ENCODE measurements around the gene OAT.

The OAT gene

DNA sequence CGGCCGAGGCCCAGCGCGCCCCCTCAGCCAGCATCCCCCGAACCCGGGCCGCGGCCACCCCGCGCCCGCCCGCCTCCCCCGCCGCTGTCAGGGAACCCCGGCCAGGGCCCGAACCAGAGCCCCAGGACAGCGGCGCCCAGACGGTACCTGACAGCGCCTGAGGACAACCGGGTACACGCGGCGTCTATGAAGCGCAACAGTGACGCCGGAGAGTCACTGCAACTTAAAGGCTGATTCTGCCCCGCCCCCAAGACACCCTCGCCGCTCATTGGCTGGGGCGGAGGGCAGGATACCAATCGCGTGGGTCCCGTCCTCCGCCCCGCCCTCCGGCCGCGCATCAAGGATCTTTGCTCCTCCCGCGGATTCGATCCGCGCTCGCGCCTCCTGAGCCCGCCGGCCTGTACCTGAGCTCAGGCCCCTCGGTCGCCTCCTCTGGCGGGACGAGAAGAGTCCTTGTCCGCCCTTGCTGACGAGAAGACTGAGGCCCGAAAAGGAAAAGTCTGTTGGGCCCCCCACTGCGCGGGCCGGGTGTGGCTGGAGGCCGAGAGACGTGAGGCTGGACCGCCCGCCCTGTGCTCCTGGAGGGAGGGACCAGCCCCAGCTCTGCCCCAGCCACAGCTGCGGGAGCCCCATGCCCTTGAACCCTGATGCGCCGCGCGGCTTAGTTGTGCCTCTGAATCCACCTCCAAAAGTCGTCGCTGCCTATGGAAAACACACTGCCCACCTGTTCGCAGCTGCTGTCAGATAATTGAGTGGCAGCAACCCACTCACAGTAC is at the start of gene OAT:
TSS of gene OAT (minus strand) at position 198 of the 776 bp plus-strand sequence. CDS start 6,752 bp downstream, outside the sequence.
- peak; percentile 83 to 92 (median 88) for DNase-seq (ENCODE audit: low read depth in 3 of 3, low spot score in 1 of 3)

- no peak for DNase-seq (ENCODE audit: low read depth in 3 of 3, low spot score in 1 of 3)
Observed at GRCh38 chr10:124467165-124467564, 48.4 kb upstream of the OAT start.

DNA sequence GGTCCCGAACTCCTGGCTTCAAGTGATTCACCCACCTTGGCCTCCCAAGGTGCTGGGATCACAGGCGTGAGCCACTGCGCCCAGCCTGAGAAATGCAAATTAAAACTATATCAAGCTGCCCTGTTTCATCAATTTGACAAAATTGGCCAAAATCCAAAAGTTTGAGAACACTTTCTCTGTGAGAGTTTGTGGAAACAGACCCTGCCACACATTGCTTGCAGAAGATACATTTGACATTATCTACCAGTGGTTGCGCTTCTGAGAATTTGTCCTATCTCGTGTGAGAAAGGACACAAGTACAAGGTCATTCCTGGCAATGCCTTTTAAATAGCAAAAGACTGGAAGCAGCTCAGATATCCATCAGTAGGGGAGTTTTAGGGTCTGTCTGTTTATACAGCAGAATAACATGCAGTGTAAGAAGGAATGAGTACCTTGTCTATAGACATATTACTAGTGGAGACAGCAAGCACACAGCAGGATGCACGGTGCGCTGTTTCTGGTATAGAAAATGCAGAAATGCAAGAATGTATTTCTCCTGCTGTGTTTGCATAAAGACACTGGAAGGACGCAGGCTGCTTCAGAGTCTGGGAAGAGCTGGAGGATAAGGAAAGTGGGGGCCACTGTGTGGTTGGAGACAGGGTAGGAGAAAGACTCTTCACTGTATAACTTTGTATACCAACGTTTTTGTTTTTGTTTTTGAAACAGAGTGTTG is 47.2 kb upstream of the OAT start:
- DNase-seq (ENCODE audit: low read depth in 3 of 3, low spot score in 1 of 3), result no peak

DNA sequence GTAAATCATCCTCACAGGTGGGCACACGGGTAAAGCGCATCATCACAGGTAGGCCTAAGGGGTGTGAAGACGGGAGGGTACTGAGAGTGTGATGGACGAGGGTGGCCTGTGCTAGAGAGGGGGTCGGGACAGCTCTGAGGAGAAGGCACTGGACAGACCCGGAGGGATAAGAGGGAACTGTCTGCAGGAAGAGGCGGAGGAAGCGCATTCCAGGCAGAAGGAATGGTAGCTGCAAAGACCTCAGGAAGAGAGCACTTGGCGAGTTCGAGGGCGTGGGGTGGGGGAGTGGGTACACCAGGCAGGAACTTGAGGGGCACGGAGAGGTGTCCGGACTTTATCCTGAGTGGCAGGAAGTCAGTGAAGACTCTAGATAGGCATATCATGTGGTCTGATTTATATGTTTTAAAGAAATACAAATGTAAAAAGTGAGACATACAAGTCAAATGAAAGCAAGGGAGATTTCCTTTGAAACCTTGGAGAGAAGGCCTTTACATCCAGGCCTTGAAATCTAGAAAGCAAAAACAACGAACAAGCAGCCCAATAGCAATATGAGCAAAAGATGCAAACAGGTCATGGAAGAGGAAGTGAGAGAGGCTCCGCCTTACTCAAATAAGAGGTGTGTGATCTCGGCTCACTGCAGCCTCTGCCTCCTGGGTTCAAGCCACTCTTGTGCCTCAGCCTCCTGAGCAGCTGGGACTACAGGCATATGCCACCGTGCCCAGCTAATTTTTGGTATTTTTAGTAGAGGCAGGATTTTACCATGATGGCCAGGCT is 46.5 kb upstream of the OAT start:
- no peak for DNase-seq (ENCODE audit: low read depth in 3 of 3, low spot score in 1 of 3)

- DNase-seq (ENCODE audit: low read depth in 3 of 3, low spot score in 1 of 3), result no peak
Observed at GRCh38 chr10:124464028-124464965, 45.6 kb upstream of the OAT start.

GRCh38 chr10:124462348-124462695 is 43.6 kb upstream of the OAT start:
- no peak for DNase-seq (ENCODE audit: low read depth in 3 of 3, low spot score in 1 of 3)

GRCh38 chr10:124461642-124462347 is 43.1 kb upstream of the OAT start, which contains the start of gene LHPP:
Gene LHPP, plus strand, starts transcription at chr10:124461823. Its CDS starts 40 bp downstream, at chr10:124461863.
- peak; percentile 54 to 80 (median 65) for DNase-seq (ENCODE audit: low read depth in 3 of 3, low spot score in 1 of 3)

- DNase-seq (ENCODE audit: low read depth in 3 of 3, low spot score in 1 of 3), result no peak
Observed at GRCh38 chr10:124460144-124460543, 41.4 kb upstream of the OAT start.

- no peak for DNase-seq (ENCODE audit: low read depth in 3 of 3, low spot score in 1 of 3)
Observed at GRCh38 chr10:124459395-124459794, 40.7 kb upstream of the OAT start.

- DNase-seq (ENCODE audit: low read depth in 3 of 3, low spot score in 1 of 3), result no peak
Observed at GRCh38 chr10:124458889-124459288, 40.2 kb upstream of the OAT start.

DNA sequence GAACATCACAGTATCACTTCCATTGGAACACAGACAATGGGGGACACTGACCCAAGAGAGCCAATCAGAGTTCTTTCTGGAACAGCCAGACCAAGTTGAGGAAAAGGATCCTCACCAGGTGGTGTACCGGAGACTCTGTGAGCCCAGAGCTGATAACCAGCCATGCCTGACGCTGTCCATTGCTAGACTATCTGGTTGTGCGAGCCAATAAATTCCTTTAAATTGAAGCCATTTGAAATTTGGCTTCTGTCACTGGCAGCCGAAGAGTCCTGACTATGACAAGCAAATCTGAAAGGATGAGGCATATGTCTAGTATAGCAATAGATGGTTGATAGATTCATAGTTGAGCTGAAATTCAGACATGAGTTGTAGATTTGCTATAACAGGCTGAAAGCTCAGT is 39.8 kb upstream of the OAT start:
- DNase-seq (ENCODE audit: low read depth in 3 of 3, low spot score in 1 of 3), result no peak

- DNase-seq (ENCODE audit: low read depth in 3 of 3, low spot score in 1 of 3), result no peak
Observed at GRCh38 chr10:124455441-124455840, 36.7 kb upstream of the OAT start.

- no peak for DNase-seq (ENCODE audit: low read depth in 3 of 3, low spot score in 1 of 3)
Observed at GRCh38 chr10:124453960-124454610, 35.4 kb upstream of the OAT start.

GRCh38 chr10:124451276-124451675 is 32.6 kb upstream of the OAT start:
- no peak for DNase-seq (ENCODE audit: low read depth in 3 of 3, low spot score in 1 of 3)

DNA sequence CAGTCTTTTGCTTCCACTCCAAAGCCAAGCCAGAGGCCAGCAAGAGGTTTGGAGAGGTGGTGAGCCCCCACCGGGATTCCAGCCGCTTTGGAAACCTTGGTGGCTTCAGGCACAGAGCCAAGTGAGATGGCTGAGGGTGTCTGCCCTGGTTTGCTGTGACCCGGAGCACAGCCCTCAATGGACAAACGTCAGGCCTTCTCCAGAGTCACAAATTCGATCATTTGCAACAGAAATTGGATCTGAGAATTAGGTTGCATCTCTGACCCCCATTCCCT is 32.0 kb upstream of the OAT start:
- no peak for DNase-seq (ENCODE audit: low read depth in 3 of 3, low spot score in 1 of 3)

GRCh38 chr10:124450012-124450782 is 31.5 kb upstream of the OAT start, which contains the start of gene NKX1-2:
Gene NKX1-2, minus strand, starts transcription at chr10:124450035. Its CDS starts 92 bp downstream, at chr10:124449943.
- no peak for DNase-seq (ENCODE audit: low read depth in 3 of 3, low spot score in 1 of 3)

- no peak for DNase-seq (ENCODE audit: low read depth in 3 of 3, low spot score in 1 of 3)
Observed at GRCh38 chr10:124449170-124450011, 30.7 kb upstream of the OAT start.

GRCh38 chr10:124448696-124449169 is 30.0 kb upstream of the OAT start:
- DNase-seq (ENCODE audit: low read depth in 3 of 3, low spot score in 1 of 3), result no peak
